ENCODE measurements around the gene IFI6. TPM values are rescaled to one million over a fixed set of nuclear protein-coding genes. Genes with fewer than 3 reads are reported as not detected.
A peak's percentile ranks its signal among the peaks of the same experiment; 100 is the strongest.

Gene IFI6
- total and polyA plus RNA-seq, 2 of the 13 experiments (the other 11 are each of a cell fraction or from before 2014, with no cell fraction given), result 12.9 to 13.2 TPM

DNA sequence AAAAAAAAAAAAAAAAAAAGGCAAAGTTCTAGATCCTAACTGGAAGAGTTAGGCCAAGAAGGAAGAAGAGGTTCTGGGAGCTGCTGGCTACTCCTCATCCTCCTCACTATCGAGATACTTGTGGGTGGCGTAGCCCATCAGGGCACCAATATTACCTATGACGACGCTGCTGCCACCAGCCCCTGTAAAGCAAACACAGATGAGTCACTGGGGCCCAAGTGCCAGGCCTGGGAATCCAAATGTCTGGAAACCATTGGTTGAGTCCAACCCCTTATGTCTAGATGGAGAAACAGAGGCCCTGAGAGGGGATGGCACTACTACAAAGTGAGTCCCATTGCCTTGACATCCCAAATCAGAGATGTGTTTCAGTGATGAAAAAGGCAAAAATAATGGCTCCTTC lies 5.7 kb downstream of the IFI6 start:
- no TSS peak for BruUV-seq (replicated peaks)
- Histone ChIP-seq H4K20me1 (ENCODE audit: insufficient read depth, low read length) (no peaks in the 10 kb centered on the region), H2AFZ (ENCODE audit: low read length) (no peak overlapping the region), H3K79me2 (ENCODE audit: insufficient read depth, low read length) (no peaks in the 10 kb centered on the region), H3K36me3 (replicated peaks in 1 of 2; ENCODE audit: control insufficient read depth in 1 of 2, insufficient read depth in 2 of 2, low read length in 2 of 2) (no peaks in the 10 kb centered on the region), H3K4me3 (replicated peaks in 1 of 3; ENCODE audit: insufficient read depth in 1 of 3, low read depth in 2 of 3, low read length in 3 of 3) (no peak overlapping the region), H3K9me3 (ENCODE audit: low read length) (no peaks in the 10 kb centered on the region), H3K9ac (ENCODE audit: insufficient read depth, low read depth, low read length) (no peak overlapping the region), H3K4me1 (ENCODE audit: insufficient read depth, low read length) (peaks cover 31% of the 10 kb centered on the region), H3K27me3 (ENCODE audit: control insufficient read depth in 1 of 2, insufficient read depth in 2 of 2, low read length in 2 of 2) (peaks cover 1 to 3% of the 10 kb centered on the region in 2 experiments; a peak in 1 of 5 replicates), H3K27ac (ENCODE audit: extremely low read length, insufficient read depth, low read length) (no peak overlapping the region), H3K4me2 (ENCODE audit: low read depth, low read length) (no peak overlapping the region)
- in situ Hi-C loops (cut with HindIII; ENCODE audit: extremely low pct_ligation_motif_present, low pct_unique_long_range_greater_than_20kb), result loop anchor here (5.0 kb wide), 1 partner anchor 56 kb away; no protein-coding TSS in a partner anchor
- DNase-seq (ENCODE audit: low spot score), result no peak
- intact Hi-C loops (cut with micrococcal nuclease; ENCODE audit: unreplicated experiment), result loop anchor here (10.0 kb wide), 1 partner anchor 271 kb away; the partner anchor contains the start of gene GPR3
- 24% methylated on average over 4 of the region's 4 CpGs for WGBS (ENCODE audit: low lambda C conversion rate)
- no peak for ATAC-seq
- ChIA-PET POLR2A (no interaction called here), CTCF (ENCODE audit: low intra/inter-chr PET ratio, low total read pairs) (no interaction called here)
- TF ChIP-seq CREB1 (IDR thresholded peaks at IDR 0.05) (0 out of 2 replicates have a peak, but pooled peaks have one; percentile 7), CREB1 (CRISPR knock-in tag; IDR thresholded peaks at IDR 0.05) (no peak), SIN3A (IDR thresholded peaks at IDR 0.05; ENCODE audit: borderline replicate concordance, low read depth, low read length) (no peak), TCF7 (IDR thresholded peaks at IDR 0.05; ENCODE audit: low read depth) (no peak)
- no peak for FAIRE-seq

DNA sequence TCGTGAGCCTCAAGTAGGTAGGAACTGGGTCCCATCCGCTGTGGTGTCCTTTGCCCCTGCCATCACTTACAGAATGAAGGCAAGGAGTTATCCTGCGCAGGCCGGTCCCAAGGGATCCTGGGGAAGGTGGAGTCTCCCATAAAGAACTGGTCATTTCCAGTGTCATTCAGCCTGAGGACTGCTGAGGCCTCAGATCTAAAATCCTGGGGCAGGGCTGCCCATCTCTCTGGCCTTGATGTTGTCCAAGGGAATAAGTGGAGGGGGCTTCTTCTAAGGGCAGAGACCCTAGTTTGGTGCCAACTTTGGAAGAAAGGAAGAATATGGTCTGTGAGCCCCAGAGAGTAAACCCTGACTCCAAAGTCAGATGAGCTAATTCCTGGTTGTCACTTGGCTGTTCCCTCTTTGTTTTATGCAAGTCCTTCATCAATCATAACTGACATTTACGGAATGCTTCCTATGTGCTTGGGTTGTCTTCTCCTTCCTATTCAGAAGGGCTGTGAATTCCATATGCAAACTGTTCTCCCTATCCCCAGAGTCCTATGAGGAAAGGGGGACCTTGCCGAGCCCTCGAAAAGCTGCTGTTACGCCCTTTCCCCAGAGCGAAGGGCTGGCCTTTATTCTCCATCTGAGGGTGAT lies 6.9 kb downstream of the IFI6 start:
- CTCF ChIA-PET (ENCODE audit: low intra/inter-chr PET ratio, low total read pairs), result interaction anchor here (2.7 kb wide), 1 partner anchor 21 kb away, joined by 24 read pairs; no protein-coding TSS in a partner anchor
- 42% methylated on average over 6 of the region's 9 CpGs for WGBS (ENCODE audit: low lambda C conversion rate)

More for the DNA sequence above, 6.9 kb downstream of the IFI6 start:
- no peak overlapping the region for H3K4me3 ChIP-seq (replicated peaks in 1 of 3; ENCODE audit: insufficient read depth in 1 of 3, low read depth in 2 of 3, low read length in 3 of 3)
- no peak overlapping the region for H3K4me2 ChIP-seq (ENCODE audit: low read depth, low read length)
- in situ Hi-C loops (cut with HindIII; ENCODE audit: extremely low pct_ligation_motif_present, low pct_unique_long_range_greater_than_20kb) (loop anchor here (5.0 kb wide), 1 partner anchor 57 kb away; no protein-coding TSS in a partner anchor), intact Hi-C loops (cut with micrococcal nuclease; ENCODE audit: unreplicated experiment) (loop anchor here (10.0 kb wide), 1 partner anchor 270 kb away; the partner anchor contains the start of gene GPR3)
- peaks cover 28% of the 10 kb centered on the region for H3K4me1 ChIP-seq (ENCODE audit: insufficient read depth, low read length)
- ATAC-seq (no peak), FAIRE-seq (no peak), DNase-seq (ENCODE audit: low spot score) (no peak)
- H3K9ac ChIP-seq (ENCODE audit: insufficient read depth, low read depth, low read length), result no peak overlapping the region
- H3K79me2 ChIP-seq (ENCODE audit: insufficient read depth, low read length), result no peaks in the 10 kb centered on the region
- no peaks in the 10 kb centered on the region for H3K36me3 ChIP-seq (replicated peaks in 1 of 2; ENCODE audit: control insufficient read depth in 1 of 2, insufficient read depth in 2 of 2, low read length in 2 of 2)
- no peaks in the 10 kb centered on the region for H3K9me3 ChIP-seq (ENCODE audit: low read length)
- no peaks in the 10 kb centered on the region for H4K20me1 ChIP-seq (ENCODE audit: insufficient read depth, low read length)
- H2AFZ ChIP-seq (ENCODE audit: low read length), result no peak overlapping the region
- H3K27ac ChIP-seq (ENCODE audit: extremely low read length, insufficient read depth, low read length), result no peak overlapping the region
- TF ChIP-seq ZNF552 (CRISPR knock-in tag; IDR thresholded peaks at IDR 0.05; ENCODE audit: borderline replicate concordance), result no peak
- TF ChIP-seq ZKSCAN8 (CRISPR knock-in tag; IDR thresholded peaks at IDR 0.05; ENCODE audit: borderline replicate concordance), result no peak
- TF ChIP-seq ZNF441 (CRISPR knock-in tag; IDR thresholded peaks at IDR 0.05; ENCODE audit: borderline replicate concordance), result no peak
- TF ChIP-seq, protein P1, sequence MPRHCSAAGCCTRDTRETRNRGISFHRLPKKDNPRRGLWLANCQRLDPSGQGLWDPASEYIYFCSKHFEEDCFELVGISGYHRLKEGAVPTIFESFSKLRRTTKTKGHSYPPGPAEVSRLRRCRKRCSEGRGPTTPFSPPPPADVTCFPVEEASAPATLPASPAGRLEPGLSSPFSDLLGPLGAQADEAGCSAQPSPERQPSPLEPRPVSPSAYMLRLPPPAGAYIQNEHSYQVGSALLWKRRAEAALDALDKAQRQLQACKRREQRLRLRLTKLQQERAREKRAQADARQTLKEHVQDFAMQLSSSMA (CRISPR knock-in tag; IDR thresholded peaks at IDR 0.05), result no peak
- POLR2A ChIA-PET, result no interaction called here
- peaks cover 1 to 3% of the 10 kb centered on the region in 2 experiments; a peak in 1 of 5 replicates for H3K27me3 ChIP-seq (ENCODE audit: control insufficient read depth in 1 of 2, insufficient read depth in 2 of 2, low read length in 2 of 2)
- BruUV-seq (replicated peaks), result no TSS peak
